ENCODE data around the gene PPP2R5E. TPM values are rescaled to one million over a fixed set of nuclear protein-coding genes. Genes with fewer than 3 reads are reported as not detected.

Gene PPP2R5E
- total RNA-seq, 1 experiment from 2014 or later, result 21.9 TPM

- DNase-seq (ENCODE audit: low read depth), result no peak
Observed at GRCh38 chr14:63472986-63473788, 70.0 kb downstream of the PPP2R5E start.

GRCh38 chr14:63470962-63471793, 72.0 kb downstream of the PPP2R5E start:
- peak; percentile 46 for DNase-seq (ENCODE audit: low read depth)

DNA sequence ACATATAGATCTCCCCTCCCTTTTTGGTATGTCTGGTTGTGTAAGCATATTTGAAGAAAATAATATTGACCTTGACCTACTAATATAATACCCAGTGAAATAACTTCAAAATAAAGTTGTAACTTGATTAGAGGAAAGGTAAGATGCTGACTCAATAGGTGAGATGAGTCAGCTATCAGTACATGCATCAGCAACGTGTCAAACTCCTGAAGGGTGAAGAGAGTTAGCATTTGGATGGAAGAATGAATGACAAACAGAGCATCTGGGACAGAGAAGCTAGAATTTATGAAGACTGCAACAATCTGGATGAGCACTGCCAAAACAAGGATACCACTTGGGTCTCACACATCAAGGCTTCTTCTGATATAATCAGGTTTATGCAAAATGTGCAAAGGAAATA, 74.9 kb downstream of the PPP2R5E start:
- no peak for DNase-seq (ENCODE audit: low read depth)

- DNase-seq (ENCODE audit: low read depth), result no peak
Observed at GRCh38 chr14:63467440-63468072, 75.6 kb downstream of the PPP2R5E start.

GRCh38 chr14:63465347-63465746, 77.8 kb downstream of the PPP2R5E start:
- DNase-seq (ENCODE audit: low read depth), result no peak

DNA sequence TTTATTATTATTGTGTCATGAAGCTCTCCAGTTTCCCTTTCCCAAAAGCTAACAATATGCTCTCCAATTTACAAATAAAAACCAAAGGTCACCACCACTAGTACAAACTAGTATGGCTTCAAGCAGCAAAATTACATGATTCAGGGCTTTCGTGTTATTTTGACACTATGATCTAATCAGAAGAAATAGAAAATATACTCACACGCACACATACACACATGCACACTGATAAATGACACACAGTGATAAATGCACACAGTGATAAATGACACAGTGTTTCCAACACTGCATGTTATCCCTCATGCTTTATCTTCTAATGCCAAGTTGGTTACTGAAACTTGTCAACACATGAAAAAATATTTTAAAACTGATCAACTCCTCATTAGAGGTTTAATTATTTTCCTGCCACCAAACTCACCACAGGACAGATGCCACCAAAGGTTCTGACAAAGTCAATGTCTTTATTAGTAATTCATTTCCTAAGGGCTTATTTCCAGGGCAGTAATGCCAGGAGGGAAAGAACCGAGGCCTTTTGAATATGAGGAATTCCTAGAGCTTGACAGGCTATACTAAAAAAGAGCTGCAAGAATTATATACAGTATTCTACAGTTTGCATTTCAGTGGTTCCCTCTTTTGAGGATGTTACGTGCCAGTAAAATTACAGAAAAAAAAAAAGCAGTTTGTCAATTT, 82.4 kb downstream of the PPP2R5E start:
- DNase-seq (ENCODE audit: low read depth), result no peak

DNA sequence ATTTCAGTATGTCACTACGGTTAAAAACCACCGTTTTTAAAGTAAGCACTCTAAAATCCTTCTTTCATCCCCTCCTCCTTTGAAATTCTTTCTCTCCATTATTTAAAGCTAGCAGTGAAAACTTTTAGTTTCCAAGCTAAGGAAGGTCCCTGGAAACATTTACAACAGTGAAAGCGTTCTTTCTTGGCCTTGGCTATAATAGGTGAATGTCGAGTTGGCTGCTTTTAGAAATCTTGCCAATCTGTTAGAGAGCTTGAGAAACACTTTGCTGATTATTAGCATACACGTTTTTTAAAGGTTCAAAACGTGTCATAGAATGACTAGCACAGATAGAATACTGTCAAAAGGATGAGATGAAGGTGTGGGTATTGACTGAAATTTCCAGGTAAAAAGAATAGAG, 83.4 kb downstream of the PPP2R5E start:
- no peak for DNase-seq (ENCODE audit: low read depth)

- DNase-seq (ENCODE audit: low read depth), result no peak
Observed at GRCh38 chr14:63457498-63457897, 85.7 kb downstream of the PPP2R5E start.

DNA sequence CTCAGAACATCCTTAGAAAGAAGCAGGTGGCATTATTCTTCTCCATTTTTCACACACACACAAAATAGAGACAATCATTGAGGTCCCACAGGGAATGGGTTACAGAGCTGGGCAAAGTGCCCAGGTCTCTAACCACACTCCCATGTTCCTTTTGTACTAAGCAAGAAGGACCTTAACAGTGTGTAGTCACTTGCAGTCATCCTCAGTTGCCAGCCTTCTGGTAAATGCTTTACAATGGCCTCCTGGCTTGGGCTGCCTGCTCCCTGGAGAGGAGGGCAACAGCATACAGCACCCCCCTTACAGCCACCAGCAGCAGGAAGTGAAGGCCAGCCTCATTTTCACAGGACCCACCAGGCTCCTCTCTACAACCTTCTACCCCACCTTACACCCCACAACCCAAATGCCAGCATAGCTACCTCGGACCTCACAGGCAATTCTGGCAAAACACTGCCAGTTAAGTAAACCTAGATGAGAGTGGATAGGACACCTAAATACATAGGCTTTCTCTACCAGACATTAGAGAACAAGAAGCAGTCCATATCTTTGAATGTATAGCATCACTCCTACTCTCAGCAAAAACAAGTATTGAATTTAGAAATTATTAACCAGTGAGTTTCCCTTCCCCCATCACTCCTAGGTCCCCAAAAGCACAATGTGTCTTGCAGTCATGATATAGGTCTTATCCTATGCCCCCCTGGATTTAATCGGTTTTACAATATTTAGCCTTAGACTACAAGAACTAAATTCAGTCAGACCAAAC, 88.1 kb downstream of the PPP2R5E start:
- peak; percentile 69 for DNase-seq (ENCODE audit: low read depth)

GRCh38 chr14:63454436-63454835, 88.7 kb downstream of the PPP2R5E start:
- no peak for DNase-seq (ENCODE audit: low read depth)

DNA sequence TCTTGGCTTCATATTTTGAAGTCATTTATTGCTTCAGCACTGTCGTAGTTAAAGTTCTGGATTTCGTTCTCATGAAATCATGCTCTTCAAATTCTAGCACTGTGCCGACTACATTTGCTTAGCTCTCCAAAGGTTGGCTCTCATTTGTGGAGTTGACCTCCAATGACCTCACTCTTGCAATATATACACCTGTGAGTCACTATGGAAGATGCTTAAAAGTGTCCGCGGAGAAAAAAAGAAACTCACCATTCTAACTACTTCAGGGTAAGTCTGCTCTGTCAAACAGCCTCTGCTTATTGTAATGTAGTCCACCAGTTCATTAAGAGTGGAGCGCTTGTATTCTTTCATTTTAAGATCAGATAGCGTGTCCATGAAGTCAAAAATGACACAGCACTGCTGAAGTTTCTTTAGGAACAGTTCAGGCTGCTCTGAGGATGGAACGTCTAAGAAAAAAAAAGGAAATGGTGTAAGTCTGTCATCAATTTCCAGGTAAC, 89.7 kb downstream of the PPP2R5E start:
- no peak for DNase-seq (ENCODE audit: low read depth)

GRCh38 chr14:63452796-63453195, 90.4 kb downstream of the PPP2R5E start:
- DNase-seq (ENCODE audit: low read depth), result no peak

GRCh38 chr14:63448841-63449240, 94.3 kb downstream of the PPP2R5E start:
- DNase-seq (ENCODE audit: low read depth), result no peak

DNA sequence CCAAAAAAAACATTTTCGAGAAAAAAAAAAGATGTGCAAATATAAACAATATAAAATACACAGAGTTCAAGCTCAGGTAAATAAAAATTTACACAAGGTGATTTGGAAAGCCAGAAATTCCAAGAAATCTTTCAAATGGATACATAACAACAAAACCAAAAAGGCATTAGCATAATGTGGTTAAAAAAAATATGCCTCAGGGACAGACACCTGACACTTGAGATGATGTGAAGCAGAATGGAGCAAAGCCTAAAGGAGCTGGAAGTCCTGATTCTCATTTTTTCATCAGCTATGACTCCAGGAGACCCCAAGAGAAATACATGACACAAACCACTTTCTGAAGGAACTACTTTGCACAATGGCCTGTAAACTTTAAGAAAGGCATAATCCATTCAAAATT, 98.6 kb downstream of the PPP2R5E start:
- DNase-seq (ENCODE audit: low read depth), result no peak

DNA sequence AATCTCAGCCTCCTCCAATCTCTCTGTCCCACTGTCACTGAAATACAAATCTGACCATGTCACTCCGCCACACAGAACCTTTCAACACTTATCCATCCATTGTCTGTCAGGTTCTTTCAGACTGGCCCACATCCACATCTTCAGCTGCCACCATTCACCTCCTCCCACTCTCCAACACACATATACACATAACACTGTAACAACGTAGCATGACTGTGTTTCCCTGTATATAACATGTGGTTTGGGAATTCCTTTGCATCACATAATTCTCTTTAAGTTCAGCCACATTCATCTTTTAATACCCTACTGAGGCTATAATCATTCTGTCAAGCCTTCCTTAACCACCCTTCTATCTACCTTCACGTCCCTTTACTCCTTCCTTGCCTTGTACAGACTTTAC, 99.2 kb downstream of the PPP2R5E start:
- DNase-seq (ENCODE audit: low read depth), result no peak

DNA sequence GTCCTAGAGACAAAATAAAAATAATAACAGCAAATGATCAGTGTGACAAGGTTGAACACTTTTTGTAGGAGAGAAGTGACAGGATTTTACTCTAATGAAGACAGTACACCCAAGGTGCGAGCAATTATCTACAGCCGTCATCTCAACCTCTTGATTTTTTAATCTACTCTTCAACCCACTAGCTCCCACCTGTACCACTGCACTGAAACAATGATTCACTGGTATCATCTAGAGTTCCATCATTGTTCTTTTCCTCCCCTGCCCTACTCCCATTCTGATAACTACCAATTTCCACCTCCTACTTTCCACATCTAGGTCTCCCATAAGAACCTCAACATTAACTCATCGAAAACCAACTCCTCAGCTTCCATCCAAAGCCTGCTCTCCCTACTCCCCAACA, 99.8 kb downstream of the PPP2R5E start:
- DNase-seq (ENCODE audit: low read depth), result no peak

DNA sequence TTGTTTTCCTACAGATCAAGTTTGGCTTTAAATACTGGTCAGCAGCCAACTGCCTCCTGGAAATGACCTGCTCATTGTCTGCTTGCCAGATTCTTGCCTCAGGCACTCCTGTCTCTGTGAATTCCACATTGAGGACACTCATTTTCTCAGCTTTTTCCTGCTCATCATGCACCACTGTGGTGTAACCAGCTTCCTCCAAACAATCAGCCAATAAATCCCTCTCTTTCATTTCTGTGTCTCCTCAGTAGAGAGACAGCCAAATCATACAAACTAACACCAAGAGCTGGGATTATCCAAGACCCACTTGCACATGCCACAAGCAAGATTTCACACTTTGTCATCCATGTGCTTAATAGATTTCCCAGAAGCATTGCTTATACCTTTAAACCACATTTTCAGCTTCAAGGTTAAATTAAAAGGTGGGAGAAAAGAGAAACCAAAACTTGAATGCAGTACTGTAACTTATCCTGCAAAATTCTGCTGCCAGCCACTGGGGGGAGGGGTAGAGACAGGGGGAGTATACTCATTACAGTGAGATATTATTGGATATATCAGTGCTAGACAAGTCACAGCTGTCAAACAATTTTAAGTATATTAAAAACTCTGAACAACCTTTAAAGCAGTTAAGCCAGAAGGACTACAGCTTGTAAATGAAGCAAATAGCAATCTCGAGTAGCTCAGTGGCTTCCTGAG, 105.0 kb downstream of the PPP2R5E start:
- peak; percentile 93 for DNase-seq (ENCODE audit: low read depth)

GRCh38 chr14:63436286-63437098, 106.7 kb downstream of the PPP2R5E start:
- DNase-seq (ENCODE audit: low read depth), result no peak

- peak; percentile 4 for DNase-seq (ENCODE audit: low read depth)
Observed at GRCh38 chr14:63435838-63436237, 107.3 kb downstream of the PPP2R5E start.
